ENCODE measurements around the gene STEAP3.

STEAP3 gene

GRCh38 chr2:119305497-119306195 lies 82.0 kb downstream of the STEAP3 start:
- no peak for DNase-seq

- no peak for DNase-seq
Measured at GRCh38 chr2:119306196-119306590, 82.6 kb downstream of the STEAP3 start.

- DNase-seq: no peak
Measured at GRCh38 chr2:119307419-119308140, 83.9 kb downstream of the STEAP3 start.

- no peak for DNase-seq
Measured at GRCh38 chr2:119308793-119309330, 85.2 kb downstream of the STEAP3 start.

- no peak for DNase-seq
Measured at GRCh38 chr2:119311371-119311770, 87.7 kb downstream of the STEAP3 start.

- no peak for DNase-seq
Measured at GRCh38 chr2:119311831-119312230, 88.2 kb downstream of the STEAP3 start.
